Measurements from ENCODE around the gene MYO1B. TPM values are rescaled to one million over a fixed set of nuclear protein-coding genes. Genes with fewer than 3 reads are reported as not detected.
"Not testable (repeated sequence)": the region's sequence is repeated elsewhere in the genome, so short reads cannot be mapped to it uniquely, and the experiment has no call there.

MYO1B gene
- total RNA-seq, 2 donors from 2014 or later = 0.23 to 0.52 TPM

- H3K4me3 Mint-ChIP-seq = no peak overlapping the region
- peaks cover 34% of the 10 kb centered on the region for H3K27me3 Mint-ChIP-seq
- DNase-seq (no peak), ATAC-seq (no peak)
- no peaks in the 10 kb centered on the region for H3K9me3 ChIP-seq (ENCODE audit: control insufficient read depth, low read length, poor library complexity, severe bottlenecking)
- no peaks in the 10 kb centered on the region for H3K36me3 Mint-ChIP-seq (ENCODE audit: low read depth)
- no peak overlapping the region for H3K27ac Mint-ChIP-seq
- H3K4me1 Mint-ChIP-seq = no peaks in the 10 kb centered on the region
These were observed 196.5 kb downstream of the MYO1B start for GRCh38 chr2:191441496-191442214.

DNA sequence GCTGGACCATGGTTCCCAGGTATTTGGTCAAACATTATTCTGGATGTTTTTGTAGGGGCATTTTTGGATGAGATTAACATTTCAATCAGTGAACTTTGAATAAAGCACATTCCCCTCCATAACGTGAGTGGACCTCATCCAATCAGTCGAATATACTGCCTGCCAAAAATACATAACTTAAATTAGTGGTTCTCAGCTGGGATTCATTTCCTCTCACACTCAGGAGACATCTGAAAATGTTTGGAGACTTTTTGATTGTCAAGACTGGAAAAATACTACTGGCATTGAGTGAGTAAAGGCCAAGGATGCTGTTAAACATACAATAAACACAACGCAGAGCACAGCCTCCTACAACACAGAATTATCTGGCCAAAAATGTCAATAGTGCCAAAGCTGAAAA, 198.2 kb downstream of the MYO1B start:
- Mint-ChIP-seq H3K27ac (no peak overlapping the region), H3K27me3 (peaks cover 41% of the 10 kb centered on the region), H3K36me3 (ENCODE audit: low read depth) (no peaks in the 10 kb centered on the region), H3K4me1 (no peaks in the 10 kb centered on the region), H3K4me3 (no peak overlapping the region)
- DNase-seq (no peak), ATAC-seq (no peak)
- H3K9me3 ChIP-seq (ENCODE audit: control insufficient read depth, low read length, poor library complexity, severe bottlenecking) = no peaks in the 10 kb centered on the region

DNA sequence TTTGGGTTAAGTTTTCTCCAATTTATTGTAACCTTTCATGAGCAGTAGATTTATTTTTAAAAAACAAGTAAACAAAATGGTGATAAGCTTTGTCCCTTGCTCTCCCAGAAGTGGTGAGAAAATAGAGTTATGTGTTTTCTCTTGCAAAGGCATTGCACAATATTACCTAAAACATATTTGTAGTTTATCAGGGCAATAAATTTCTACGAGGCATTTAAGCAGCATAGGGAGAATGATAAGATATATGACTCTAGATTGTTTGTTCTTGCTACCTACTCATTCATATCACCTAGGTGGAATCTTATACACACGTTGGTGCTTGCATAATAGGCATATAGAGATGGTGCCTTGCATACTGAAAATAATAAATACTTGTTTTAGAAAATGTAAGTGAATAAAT, 201.7 kb downstream of the MYO1B start:
- DNase-seq (no peak), ATAC-seq (no peak)

GRCh38 chr2:191451116-191451515, 205.9 kb downstream of the MYO1B start:
- ATAC-seq (no peak), DNase-seq (no peak)
- no peak overlapping the region for H3K27ac Mint-ChIP-seq
- no peaks in the 10 kb centered on the region for H3K4me1 Mint-ChIP-seq
- no peaks in the 10 kb centered on the region for H3K36me3 Mint-ChIP-seq (ENCODE audit: low read depth)
- no peaks in the 10 kb centered on the region for H3K9me3 ChIP-seq (ENCODE audit: control insufficient read depth, low read length, poor library complexity, severe bottlenecking)
- no peak overlapping the region for H3K4me3 Mint-ChIP-seq
- peaks cover 31% of the 10 kb centered on the region for H3K27me3 Mint-ChIP-seq

More for the DNA sequence above, 201.7 kb downstream of the MYO1B start:
- no peak overlapping the region for H3K4me3 Mint-ChIP-seq
- no peak overlapping the region for H3K27ac Mint-ChIP-seq
- no peaks in the 10 kb centered on the region for H3K36me3 Mint-ChIP-seq (ENCODE audit: low read depth)
- no peaks in the 10 kb centered on the region for H3K4me1 Mint-ChIP-seq
- H3K27me3 Mint-ChIP-seq = peaks cover 40% of the 10 kb centered on the region
- H3K9me3 ChIP-seq (ENCODE audit: control insufficient read depth, low read length, poor library complexity, severe bottlenecking) = no peaks in the 10 kb centered on the region

- no peak for ATAC-seq
- H3K9me3 ChIP-seq (ENCODE audit: control insufficient read depth, low read length, poor library complexity, severe bottlenecking) = no peaks in the 10 kb centered on the region
- no peaks in the 10 kb centered on the region for H3K36me3 Mint-ChIP-seq (ENCODE audit: low read depth)
- no peaks in the 10 kb centered on the region for H3K4me1 Mint-ChIP-seq
- H3K27me3 Mint-ChIP-seq = peaks cover 27% of the 10 kb centered on the region
- H3K4me3 Mint-ChIP-seq = no peak overlapping the region
- no peak for DNase-seq
- no peak overlapping the region for H3K27ac Mint-ChIP-seq
These were observed 206.9 kb downstream of the MYO1B start for GRCh38 chr2:191452065-191452464.

DNA sequence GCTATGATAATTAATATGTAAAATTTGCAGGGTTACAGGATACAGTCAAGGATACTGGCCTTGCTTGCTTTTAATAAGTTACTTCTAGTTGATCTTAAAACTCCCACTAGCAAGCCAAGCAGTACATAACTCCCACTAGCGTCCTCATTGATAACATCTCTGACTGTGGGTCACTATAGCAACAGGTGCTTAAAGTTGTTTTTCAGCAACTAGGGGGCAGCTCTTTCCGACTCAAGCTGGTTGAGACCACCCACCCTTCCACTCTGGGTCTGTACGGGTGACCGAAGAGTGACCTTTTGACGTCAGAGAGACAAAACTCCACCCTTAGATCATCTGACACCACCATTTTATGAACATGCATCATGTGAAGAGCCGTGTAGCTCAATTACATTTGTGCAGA, 208.6 kb downstream of the MYO1B start:
- no peak for DNase-seq
- Mint-ChIP-seq H3K4me1 (no peaks in the 10 kb centered on the region), H3K27ac (no peak overlapping the region), H3K4me3 (no peak overlapping the region), H3K27me3 (peaks cover 23% of the 10 kb centered on the region), H3K36me3 (ENCODE audit: low read depth) (no peaks in the 10 kb centered on the region)
- H3K9me3 ChIP-seq (ENCODE audit: control insufficient read depth, low read length, poor library complexity, severe bottlenecking) = no peaks in the 10 kb centered on the region
- ATAC-seq = no peak

DNA sequence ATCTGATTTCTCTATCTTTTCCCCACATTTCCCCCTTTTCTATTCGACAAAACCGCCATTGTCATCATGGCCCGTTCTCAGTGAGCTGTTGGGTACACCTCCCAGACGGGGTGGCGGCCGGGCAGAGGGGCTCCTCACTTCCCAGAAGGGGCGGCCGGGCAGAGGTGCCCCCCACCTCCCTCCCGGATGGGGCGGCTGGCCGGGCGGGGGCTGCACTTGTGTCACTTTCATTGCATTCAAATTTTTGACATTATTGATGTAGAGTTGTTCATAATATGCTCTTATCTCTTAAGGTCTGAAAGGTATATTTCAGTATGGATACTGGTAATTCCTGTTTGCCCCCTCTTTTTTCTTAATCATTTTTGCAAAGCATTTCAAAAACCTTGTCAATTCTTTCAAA, 211.3 kb downstream of the MYO1B start:
- not testable (repeated sequence) for H3K36me3 Mint-ChIP-seq (ENCODE audit: low read depth); H3K27ac Mint-ChIP-seq; DNase-seq; H3K4me3 Mint-ChIP-seq; H3K4me1 Mint-ChIP-seq; H3K9me3 ChIP-seq (ENCODE audit: control insufficient read depth, low read length, poor library complexity, severe bottlenecking); ATAC-seq
- peaks cover 22% of the 10 kb centered on the region for H3K27me3 Mint-ChIP-seq

DNA sequence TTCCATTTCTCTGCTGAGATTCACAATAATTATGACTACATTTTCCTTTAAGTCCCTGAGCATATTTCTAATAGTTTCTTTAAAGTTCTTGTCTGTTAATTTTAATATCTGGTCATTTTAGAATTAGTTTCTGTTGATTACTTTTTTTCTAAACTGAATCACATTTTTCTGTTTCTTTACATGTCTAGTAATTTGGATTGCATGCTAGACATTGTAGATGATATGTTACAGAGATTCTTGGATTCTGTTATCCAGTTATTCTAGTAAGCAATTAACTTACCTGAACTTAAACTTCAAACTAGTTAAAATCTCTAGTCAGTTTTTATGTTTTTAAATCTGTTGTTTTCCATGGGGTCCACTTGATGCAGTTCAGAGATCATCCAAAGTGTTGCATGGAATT, 214.0 kb downstream of the MYO1B start:
- H3K27me3 Mint-ChIP-seq = peaks cover 13% of the 10 kb centered on the region
- H3K4me3 Mint-ChIP-seq = no peak overlapping the region
- no peaks in the 10 kb centered on the region for H3K4me1 Mint-ChIP-seq
- H3K27ac Mint-ChIP-seq = no peak overlapping the region
- no peak for ATAC-seq
- H3K9me3 ChIP-seq (ENCODE audit: control insufficient read depth, low read length, poor library complexity, severe bottlenecking) = no peaks in the 10 kb centered on the region
- DNase-seq = no peak
- H3K36me3 Mint-ChIP-seq (ENCODE audit: low read depth) = no peaks in the 10 kb centered on the region

DNA sequence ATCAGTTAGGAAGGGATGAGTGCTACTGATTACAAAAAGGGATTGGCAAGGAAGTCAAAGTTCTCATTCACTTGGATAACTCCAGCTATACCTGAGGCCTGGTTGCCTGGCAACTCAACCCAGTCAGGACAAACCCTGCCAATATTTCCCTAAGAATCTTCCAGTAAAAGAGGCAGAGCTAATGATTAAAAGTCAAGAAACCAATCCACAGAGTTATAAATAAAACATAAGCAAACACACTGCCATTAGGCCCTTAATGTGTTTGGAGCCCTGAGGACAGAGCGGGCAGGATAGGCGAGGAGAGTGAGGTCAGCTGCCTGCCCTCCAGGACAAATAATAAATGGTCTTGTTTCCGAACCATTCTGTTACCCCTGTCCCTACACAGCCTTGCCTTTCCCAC, 217.2 kb downstream of the MYO1B start:
- no peaks in the 10 kb centered on the region for H3K4me1 Mint-ChIP-seq
- no peak overlapping the region for H3K4me3 Mint-ChIP-seq
- no peaks in the 10 kb centered on the region for H3K36me3 Mint-ChIP-seq (ENCODE audit: low read depth)
- DNase-seq (no peak), ATAC-seq (no peak)
- H3K27me3 Mint-ChIP-seq = peaks cover 11% of the 10 kb centered on the region
- H3K27ac Mint-ChIP-seq = no peak overlapping the region
- H3K9me3 ChIP-seq (ENCODE audit: control insufficient read depth, low read length, poor library complexity, severe bottlenecking) = no peaks in the 10 kb centered on the region

DNA sequence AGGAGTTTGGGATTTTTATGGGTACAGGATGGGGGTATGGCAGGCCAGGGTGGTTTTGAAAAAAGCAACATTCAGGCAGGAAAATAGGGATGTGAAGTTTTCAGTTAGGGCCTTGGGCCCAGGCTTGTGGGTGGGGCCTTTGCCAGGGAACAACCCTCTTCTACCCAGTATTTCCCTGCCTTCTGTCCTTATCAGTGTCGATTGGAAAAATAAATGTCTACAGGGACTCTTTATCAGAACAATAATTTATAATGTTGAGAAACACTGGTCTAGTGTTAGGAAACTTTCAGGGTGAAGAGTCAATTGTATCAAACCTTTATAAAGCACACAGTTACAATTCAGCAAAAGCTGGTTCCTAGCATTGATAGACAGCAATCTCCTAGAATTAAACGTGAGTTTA, 218.6 kb downstream of the MYO1B start:
- Mint-ChIP-seq H3K27me3 (peaks cover 11% of the 10 kb centered on the region), H3K4me3 (no peak overlapping the region), H3K4me1 (no peaks in the 10 kb centered on the region), H3K27ac (no peak overlapping the region), H3K36me3 (ENCODE audit: low read depth) (no peaks in the 10 kb centered on the region)
- no peak for DNase-seq
- H3K9me3 ChIP-seq (ENCODE audit: control insufficient read depth, low read length, poor library complexity, severe bottlenecking) = no peaks in the 10 kb centered on the region
- no peak for ATAC-seq

DNA sequence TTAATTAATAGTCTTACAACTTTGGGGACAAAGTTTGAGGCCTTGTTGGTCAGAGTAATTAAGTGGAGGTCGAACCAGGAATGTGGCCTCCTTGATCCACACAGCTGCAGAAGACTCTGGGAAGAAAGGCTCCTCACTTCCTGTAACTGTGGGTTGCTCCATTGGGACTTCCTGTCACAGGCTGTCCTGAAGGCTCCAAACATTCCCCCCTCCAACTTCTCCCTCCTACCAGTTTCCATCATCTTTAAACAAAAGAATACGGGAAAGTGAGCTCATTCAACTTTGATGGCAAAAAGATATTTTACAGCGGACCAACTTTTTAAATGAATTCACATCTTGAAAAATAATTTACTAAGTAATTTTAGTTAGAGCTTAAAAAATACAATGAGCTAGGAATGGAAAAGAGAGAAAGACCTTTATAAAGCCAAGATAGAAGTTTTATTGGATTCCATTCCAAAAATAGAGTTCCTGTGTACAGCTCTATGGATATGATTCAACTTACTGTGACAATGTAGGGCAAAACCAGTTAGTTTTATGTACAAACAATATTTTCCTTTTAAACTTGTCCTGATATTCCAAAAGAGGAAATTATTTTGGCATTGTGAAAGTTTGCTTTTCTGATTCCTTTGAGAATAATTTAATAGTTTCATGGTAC, 220.7 kb downstream of the MYO1B start:
- no peak for DNase-seq
- no peak overlapping the region for H3K27ac Mint-ChIP-seq
- H3K9me3 ChIP-seq (ENCODE audit: control insufficient read depth, low read length, poor library complexity, severe bottlenecking) = no peaks in the 10 kb centered on the region
- H3K4me3 Mint-ChIP-seq = no peak overlapping the region
- no peak for ATAC-seq
- H3K4me1 Mint-ChIP-seq = no peaks in the 10 kb centered on the region
- peaks cover 10% of the 10 kb centered on the region for H3K27me3 Mint-ChIP-seq
- H3K36me3 Mint-ChIP-seq (ENCODE audit: low read depth) = no peaks in the 10 kb centered on the region

GRCh38 chr2:191467113-191467512, 221.9 kb downstream of the MYO1B start:
- Mint-ChIP-seq H3K4me3 (no peak overlapping the region), H3K27me3 (peaks cover 6% of the 10 kb centered on the region), H3K4me1 (no peaks in the 10 kb centered on the region), H3K27ac (no peak overlapping the region), H3K36me3 (ENCODE audit: low read depth) (no peaks in the 10 kb centered on the region)
- DNase-seq (no peak), ATAC-seq (no peak)
- no peaks in the 10 kb centered on the region for H3K9me3 ChIP-seq (ENCODE audit: control insufficient read depth, low read length, poor library complexity, severe bottlenecking)

GRCh38 chr2:191470306-191470705, 225.1 kb downstream of the MYO1B start:
- Mint-ChIP-seq H3K4me1 (no peaks in the 10 kb centered on the region), H3K4me3 (no peak overlapping the region), H3K36me3 (ENCODE audit: low read depth) (no peaks in the 10 kb centered on the region), H3K27me3 (no peaks in the 10 kb centered on the region), H3K27ac (no peak overlapping the region)
- H3K9me3 ChIP-seq (ENCODE audit: control insufficient read depth, low read length, poor library complexity, severe bottlenecking) = no peaks in the 10 kb centered on the region
- no peak for ATAC-seq
- DNase-seq = no peak

DNA sequence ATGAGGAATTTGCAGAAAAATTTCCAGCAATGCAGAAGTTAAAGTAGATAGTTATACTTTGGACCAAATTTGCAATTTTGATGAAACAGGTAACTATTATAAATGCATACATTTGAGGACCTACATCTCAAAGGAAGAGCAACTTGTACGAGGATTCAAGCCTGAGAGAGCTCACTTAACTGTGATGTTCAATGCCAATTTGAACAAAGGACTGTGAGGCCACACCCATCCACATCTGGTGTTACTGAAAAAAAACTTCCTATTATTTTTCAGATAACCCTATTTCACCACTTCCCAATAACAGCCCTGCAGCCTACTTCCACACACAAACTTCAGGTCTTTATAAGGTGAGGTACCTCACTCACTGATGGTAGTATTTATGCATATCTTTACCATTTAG, 229.3 kb downstream of the MYO1B start:
- no peak for ATAC-seq

More for the DNA sequence above, 229.3 kb downstream of the MYO1B start:
- no peak overlapping the region for H3K4me3 Mint-ChIP-seq
- no peak for DNase-seq
- no peaks in the 10 kb centered on the region for H3K27me3 Mint-ChIP-seq
- no peaks in the 10 kb centered on the region for H3K4me1 Mint-ChIP-seq
- H3K27ac Mint-ChIP-seq = no peak overlapping the region
- H3K9me3 ChIP-seq (ENCODE audit: control insufficient read depth, low read length, poor library complexity, severe bottlenecking) = no peaks in the 10 kb centered on the region
- H3K36me3 Mint-ChIP-seq (ENCODE audit: low read depth) = no peaks in the 10 kb centered on the region
